ENCODE measurements around the gene CTSS.
"Not testable (repeated sequence)": the region's sequence is repeated elsewhere in the genome, so short reads cannot be mapped to it uniquely, and the experiment has no call there.

CTSS gene

GRCh38 chr1:150772326-150772725 lies 6.7 kb upstream of the CTSS start (continued):
- TF ChIP-seq YY2 (tag by site-specific recombination; IDR thresholded peaks at IDR 0.05), result no peak
- no peak for TF ChIP-seq MEIS1 (CRISPR knock-in tag; IDR thresholded peaks at IDR 0.05; ENCODE audit: borderline replicate concordance)
- no peak for TF ChIP-seq ZNF747 (tag by site-specific recombination; IDR thresholded peaks at IDR 0.05)
- TF ChIP-seq, protein P1, sequence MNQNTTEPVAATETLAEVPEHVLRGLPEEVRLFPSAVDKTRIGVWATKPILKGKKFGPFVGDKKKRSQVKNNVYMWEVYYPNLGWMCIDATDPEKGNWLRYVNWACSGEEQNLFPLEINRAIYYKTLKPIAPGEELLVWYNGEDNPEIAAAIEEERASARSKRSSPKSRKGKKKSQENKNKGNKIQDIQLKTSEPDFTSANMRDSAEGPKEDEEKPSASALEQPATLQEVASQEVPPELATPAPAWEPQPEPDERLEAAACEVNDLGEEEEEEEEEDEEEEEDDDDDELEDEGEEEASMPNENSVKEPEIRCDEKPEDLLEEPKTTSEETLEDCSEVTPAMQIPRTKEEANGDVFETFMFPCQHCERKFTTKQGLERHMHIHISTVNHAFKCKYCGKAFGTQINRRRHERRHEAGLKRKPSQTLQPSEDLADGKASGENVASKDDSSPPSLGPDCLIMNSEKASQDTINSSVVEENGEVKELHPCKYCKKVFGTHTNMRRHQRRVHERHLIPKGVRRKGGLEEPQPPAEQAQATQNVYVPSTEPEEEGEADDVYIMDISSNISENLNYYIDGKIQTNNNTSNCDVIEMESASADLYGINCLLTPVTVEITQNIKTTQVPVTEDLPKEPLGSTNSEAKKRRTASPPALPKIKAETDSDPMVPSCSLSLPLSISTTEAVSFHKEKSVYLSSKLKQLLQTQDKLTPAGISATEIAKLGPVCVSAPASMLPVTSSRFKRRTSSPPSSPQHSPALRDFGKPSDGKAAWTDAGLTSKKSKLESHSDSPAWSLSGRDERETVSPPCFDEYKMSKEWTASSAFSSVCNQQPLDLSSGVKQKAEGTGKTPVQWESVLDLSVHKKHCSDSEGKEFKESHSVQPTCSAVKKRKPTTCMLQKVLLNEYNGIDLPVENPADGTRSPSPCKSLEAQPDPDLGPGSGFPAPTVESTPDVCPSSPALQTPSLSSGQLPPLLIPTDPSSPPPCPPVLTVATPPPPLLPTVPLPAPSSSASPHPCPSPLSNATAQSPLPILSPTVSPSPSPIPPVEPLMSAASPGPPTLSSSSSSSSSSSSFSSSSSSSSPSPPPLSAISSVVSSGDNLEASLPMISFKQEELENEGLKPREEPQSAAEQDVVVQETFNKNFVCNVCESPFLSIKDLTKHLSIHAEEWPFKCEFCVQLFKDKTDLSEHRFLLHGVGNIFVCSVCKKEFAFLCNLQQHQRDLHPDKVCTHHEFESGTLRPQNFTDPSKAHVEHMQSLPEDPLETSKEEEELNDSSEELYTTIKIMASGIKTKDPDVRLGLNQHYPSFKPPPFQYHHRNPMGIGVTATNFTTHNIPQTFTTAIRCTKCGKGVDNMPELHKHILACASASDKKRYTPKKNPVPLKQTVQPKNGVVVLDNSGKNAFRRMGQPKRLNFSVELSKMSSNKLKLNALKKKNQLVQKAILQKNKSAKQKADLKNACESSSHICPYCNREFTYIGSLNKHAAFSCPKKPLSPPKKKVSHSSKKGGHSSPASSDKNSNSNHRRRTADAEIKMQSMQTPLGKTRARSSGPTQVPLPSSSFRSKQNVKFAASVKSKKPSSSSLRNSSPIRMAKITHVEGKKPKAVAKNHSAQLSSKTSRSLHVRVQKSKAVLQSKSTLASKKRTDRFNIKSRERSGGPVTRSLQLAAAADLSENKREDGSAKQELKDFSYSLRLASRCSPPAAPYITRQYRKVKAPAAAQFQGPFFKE (tag by site-specific recombination; IDR thresholded peaks at IDR 0.05; ENCODE audit: borderline replicate concordance), result no peak
- TF ChIP-seq ZNF561 (tag by site-specific recombination; IDR thresholded peaks at IDR 0.05; ENCODE audit: borderline replicate concordance), result no peak
- TF ChIP-seq ZBTB1 (tag by site-specific recombination; IDR thresholded peaks at IDR 0.05), result no peak
- TF ChIP-seq ZNF423 (tag by site-specific recombination; IDR thresholded peaks at IDR 0.05), result no peak
- no peak for TF ChIP-seq ZNF155 (tag by site-specific recombination; IDR thresholded peaks at IDR 0.05)
- no peak for TF ChIP-seq ZNF843 (tag by site-specific recombination; IDR thresholded peaks at IDR 0.05)

GRCh38 chr1:150767704-150768103 lies 2.1 kb upstream of the CTSS start:
- H3K36me3 ChIP-seq (ENCODE audit: control insufficient read depth in 2 of 2, insufficient read depth in 1 of 2, low read length in 2 of 2); H3K27ac ChIP-seq (ENCODE audit: extremely low read depth, low read depth, low read length); POLR2A ChIA-PET; H3K4me1 ChIP-seq (ENCODE audit: control insufficient read depth, insufficient read depth, low read length); H3K9me3 ChIP-seq (ENCODE audit: control insufficient read depth, insufficient read depth, low read depth, low read length); H3K4me3 ChIP-seq (ENCODE audit: low read depth, low read length): not testable (repeated sequence)
- CTCF ChIA-PET, result interaction anchor here (0.7 to 1.4 kb wide), 2 partner anchors 80 to 207 kb away, joined by 3 to 5 read pairs; no protein-coding TSS in a partner anchor
- peak; percentile 55 for TF ChIP-seq GLIS1 (tag by site-specific recombination; IDR thresholded peaks at IDR 0.05)

GRCh38 chr1:150765977-150766301 lies 361 bp upstream of the CTSS start:
- H3K4me3 ChIP-seq (ENCODE audit: low read depth, low read length); H3K9me3 ChIP-seq (ENCODE audit: control insufficient read depth, insufficient read depth, low read depth, low read length); H3K4me1 ChIP-seq (ENCODE audit: control insufficient read depth, insufficient read depth, low read length); POLR2A ChIA-PET; H3K36me3 ChIP-seq (ENCODE audit: control insufficient read depth in 2 of 2, insufficient read depth in 1 of 2, low read length in 2 of 2); H3K27ac ChIP-seq (ENCODE audit: extremely low read depth, low read depth, low read length): not testable (repeated sequence)
- CTCF ChIA-PET, result interaction anchor here (0.7 to 0.8 kb wide), 2 partner anchors 15 to 41 kb away, joined by 3 read pairs; no protein-coding TSS in a partner anchor

DNA sequence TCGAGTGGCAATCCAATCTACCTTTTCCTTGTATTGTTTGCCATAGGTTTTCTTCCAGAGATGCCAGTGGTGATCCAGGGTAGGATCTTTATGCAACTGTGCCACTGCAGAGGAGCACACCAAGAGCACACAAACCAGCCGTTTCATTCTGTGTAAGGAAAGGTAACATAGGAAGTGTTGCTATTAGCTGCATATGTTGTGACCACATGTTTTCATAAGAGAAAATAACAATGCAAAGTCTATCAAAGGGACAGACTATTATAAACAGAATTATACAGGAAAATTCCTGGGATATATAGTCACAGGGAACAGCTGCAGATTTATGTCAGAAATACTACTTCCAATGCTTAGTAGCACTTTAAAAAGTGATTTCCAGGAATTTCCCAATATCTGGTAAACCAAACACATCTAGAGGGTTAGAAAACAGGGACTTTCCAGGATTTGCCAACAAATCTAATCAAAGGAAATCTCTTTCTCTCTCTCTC lies 919 bp downstream of the CTSS start:
- ChIA-PET CTCF (interaction anchor here (0.6 to 1.0 kb wide), 2 partner anchors 28 to 67 kb away, joined by 3 to 4 read pairs; no protein-coding TSS in a partner anchor), POLR2A (no interaction called here)
- H3K27ac ChIP-seq (ENCODE audit: extremely low read depth, low read depth, low read length), result no peak overlapping the region
- TF ChIP-seq GFI1B (tag by site-specific recombination; IDR thresholded peaks at IDR 0.05) (peak; percentile 61; the same call in 1 of the 2 replicates), BCL6B (tag by site-specific recombination; IDR thresholded peaks at IDR 0.05) (peak; percentile 77), MEIS1 (CRISPR knock-in tag; IDR thresholded peaks at IDR 0.05; ENCODE audit: borderline replicate concordance) (no peak)
- TF ChIP-seq, protein P2, sequence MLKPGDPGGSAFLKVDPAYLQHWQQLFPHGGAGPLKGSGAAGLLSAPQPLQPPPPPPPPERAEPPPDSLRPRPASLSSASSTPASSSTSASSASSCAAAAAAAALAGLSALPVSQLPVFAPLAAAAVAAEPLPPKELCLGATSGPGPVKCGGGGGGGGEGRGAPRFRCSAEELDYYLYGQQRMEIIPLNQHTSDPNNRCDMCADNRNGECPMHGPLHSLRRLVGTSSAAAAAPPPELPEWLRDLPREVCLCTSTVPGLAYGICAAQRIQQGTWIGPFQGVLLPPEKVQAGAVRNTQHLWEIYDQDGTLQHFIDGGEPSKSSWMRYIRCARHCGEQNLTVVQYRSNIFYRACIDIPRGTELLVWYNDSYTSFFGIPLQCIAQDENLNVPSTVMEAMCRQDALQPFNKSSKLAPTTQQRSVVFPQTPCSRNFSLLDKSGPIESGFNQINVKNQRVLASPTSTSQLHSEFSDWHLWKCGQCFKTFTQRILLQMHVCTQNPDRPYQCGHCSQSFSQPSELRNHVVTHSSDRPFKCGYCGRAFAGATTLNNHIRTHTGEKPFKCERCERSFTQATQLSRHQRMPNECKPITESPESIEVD (tag by site-specific recombination; IDR thresholded peaks at IDR 0.05), result 0 out of 2 replicates have a peak, but pooled peaks have one; percentile 22
- no peaks in the 10 kb centered on the region for H3K9me3 ChIP-seq (ENCODE audit: control insufficient read depth, insufficient read depth, low read depth, low read length)
- no peaks in the 10 kb centered on the region for H3K4me1 ChIP-seq (ENCODE audit: control insufficient read depth, insufficient read depth, low read length)
- no peak overlapping the region for H3K4me3 ChIP-seq (ENCODE audit: low read depth, low read length)
- H3K36me3 ChIP-seq (ENCODE audit: control insufficient read depth in 2 of 2, insufficient read depth in 1 of 2, low read length in 2 of 2), result no peaks in the 10 kb centered on the region

All from HEK293 (cell line).